Loucy (cell line): Measurements from ENCODE around the gene S1PR1.
A peak's percentile ranks its signal among the peaks of the same experiment; 100 is the strongest.

Experiments
- H2AFZ ChIP-seq: fragments of 200-600 bp; sonication (generic); 2 replicates; pipeline ENCODE4 v1.6.0; 2016; ENCODE audit warnings: antibody characterized with exemption, mild to moderate bottlenecking, low read length, moderate library complexity
- H3F3A ChIP-seq: fragments of 200-600 bp; 2 replicates; pipeline ENCODE4 v1.6.0; 2016; ENCODE audit warnings: antibody characterized with exemption, low read depth, mild to moderate bottlenecking
- H3K27me3 ChIP-seq: fragments of 200-600 bp; sonication (generic); 2 replicates; pipeline ENCODE4 v1.6.1; 2014; ENCODE audit warnings: low read length, mild to moderate bottlenecking; ENCODE audit not compliant: insufficient read depth, poor library complexity, severe bottlenecking
- H3K36me3 ChIP-seq: fragments of 200-600 bp; sonication (generic); 2 replicates; pipeline ENCODE4 v1.6.1; 2016; ENCODE audit warnings: low read length; ENCODE audit not compliant: insufficient read depth
- H3K4me1 ChIP-seq: fragments of 200-600 bp; sonication (generic); 2 replicates; pipeline ENCODE4 v1.5.1; 2014; ENCODE audit warnings: low read length, mild to moderate bottlenecking; ENCODE audit not compliant: insufficient read depth, poor library complexity, severe bottlenecking
- H3K4me2 ChIP-seq: fragments of 200-600 bp; sonication (generic); 2 replicates; pipeline ENCODE4 v1.6.0; 2014; ENCODE audit warnings: antibody characterized with exemption, low read length, low read depth, mild to moderate bottlenecking; ENCODE audit not compliant: poor library complexity, severe bottlenecking
- H3K4me3 ChIP-seq: fragments of 200-600 bp; sonication (generic); 2 replicates; pipeline ENCODE4 v1.5.1; 2014; ENCODE audit warnings: low read length, mild to moderate bottlenecking, mixed read lengths; ENCODE audit not compliant: poor library complexity, severe bottlenecking
- H3K79me2 ChIP-seq: fragments of 200-600 bp; sonication (generic); 2 replicates; pipeline ENCODE4 v1.6.1; 2014; ENCODE audit warnings: low read length; ENCODE audit not compliant: insufficient read depth
- H3K9ac ChIP-seq: fragments of 200-600 bp; sonication (generic); 2 replicates; pipeline ENCODE4 v1.6.0; 2014; ENCODE audit warnings: mild to moderate bottlenecking, low read depth, low read length, moderate library complexity; ENCODE audit not compliant: poor library complexity, severe bottlenecking
- H3K9me2 ChIP-seq: fragments of 200-600 bp; sonication (generic); replicated peaks from 2 replicates; pipeline ENCODE4 v1.6.1; 2016; ENCODE audit warnings: low read depth, low read length, mixed read lengths
- H3K9me3 ChIP-seq: fragments of 200-600 bp; sonication (generic); 2 replicates; pipeline ENCODE4 v1.6.1; 2014; ENCODE audit warnings: mild to moderate bottlenecking, antibody characterized with exemption, low read length, low read depth; ENCODE audit not compliant: insufficient read depth
- H4K20me1 ChIP-seq: fragments of 200-600 bp; sonication (generic); 2 replicates; pipeline ENCODE4 v1.6.0; 2014; ENCODE audit warnings: antibody characterized with exemption, low read length, mild to moderate bottlenecking; ENCODE audit not compliant: insufficient read depth, poor library complexity, severe bottlenecking
- EZH2phosphoT487 ChIP-seq: fragments of 200-600 bp; IDR thresholded peaks from 2 replicates; pipeline ENCODE4 v1.6.1; 2018; ENCODE audit warnings: antibody characterized with exemption, mild to moderate bottlenecking, moderate library complexity, borderline replicate concordance
- TF ChIP-seq, protein P1 (sequence below): fragments of 200-600 bp; sonication (generic); conservative IDR thresholded peaks from 2 replicates; pipeline ENCODE4 v1.5.1; 2014; ENCODE audit warnings: mild to moderate bottlenecking, antibody characterized with exemption, low read length

Gene S1PR1

DNA sequence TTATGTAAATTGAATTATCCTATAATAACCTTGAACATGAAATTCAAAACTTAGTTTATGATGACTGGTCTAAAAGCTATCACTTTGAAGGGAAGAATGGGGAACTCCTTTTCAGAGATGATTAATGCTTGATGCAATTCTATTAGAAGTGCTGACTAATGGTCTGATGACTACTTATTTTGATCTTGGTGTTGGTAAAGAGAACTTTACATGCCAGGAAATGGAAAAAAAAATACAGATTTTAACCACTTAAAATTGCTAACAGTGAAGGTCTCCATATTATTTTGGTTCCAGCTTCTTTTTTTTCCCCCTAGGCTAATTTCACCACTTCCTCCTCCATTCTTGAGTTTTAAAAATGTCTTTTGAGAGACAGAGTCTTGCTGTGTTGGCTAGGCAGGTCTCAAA lies 22.9 kb downstream of the S1PR1 start:
- Histone ChIP-seq H2AFZ (peak overlapping the region; percentile 11; the same call in 1 of the 2 replicates), H3K27me3 (no peaks in the 10 kb centered on the region), H3K9me3 (no peaks in the 10 kb centered on the region), H3K9me2 (no peaks in the 10 kb centered on the region), H3K4me3 (no peak overlapping the region), H4K20me1 (no peaks in the 10 kb centered on the region), H3K4me2 (peak overlapping the region; percentile 19), H3F3A (peaks cover 27% of the 10 kb centered on the region), H3K4me1 (peaks cover 66% of the 10 kb centered on the region), H3K9ac (no peak overlapping the region), H3K36me3 (no peaks in the 10 kb centered on the region), H3K79me2 (no peaks in the 10 kb centered on the region)
- no peak for TF ChIP-seq EZH2phosphoT487

DNA sequence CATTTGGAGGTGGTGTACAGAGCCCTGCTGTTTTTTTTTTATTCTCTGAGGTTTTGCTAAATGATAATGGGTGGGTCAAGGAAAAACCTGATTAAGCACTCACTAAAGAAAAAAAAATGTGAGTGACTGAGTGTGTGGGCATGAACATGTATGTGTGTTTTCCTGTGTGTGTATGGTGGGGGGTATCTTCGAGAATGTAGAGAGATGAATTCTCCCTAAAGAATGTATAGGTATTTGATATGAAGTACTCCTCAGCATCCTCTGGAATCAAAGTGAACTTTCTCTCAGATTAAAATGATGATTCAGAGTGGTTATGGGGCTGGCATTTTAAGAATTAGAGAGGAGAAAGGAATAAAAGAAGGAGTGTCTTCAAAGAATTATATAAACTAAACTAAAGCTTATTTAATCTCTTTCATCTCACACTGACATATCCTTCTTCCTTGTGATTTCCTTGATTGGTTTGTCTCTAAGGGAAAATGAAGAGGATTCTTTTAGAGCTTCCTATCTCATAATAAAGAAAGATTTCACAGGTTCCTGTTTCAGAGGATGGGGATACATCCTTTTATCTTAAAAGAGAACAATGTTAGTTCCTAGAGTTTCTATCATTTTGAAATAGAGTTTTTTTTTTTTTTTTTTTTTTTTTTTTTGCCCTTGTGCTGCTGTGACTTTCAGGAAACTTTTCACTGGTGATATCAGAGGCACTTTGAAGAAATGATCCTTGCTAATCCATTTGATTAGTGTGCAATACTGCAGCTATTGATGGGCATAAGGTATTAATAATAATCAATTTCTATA lies 23.9 kb downstream of the S1PR1 start:
- no peak overlapping the region for H3K4me3 ChIP-seq
- H3F3A ChIP-seq: peaks cover 27% of the 10 kb centered on the region
- H3K27me3 ChIP-seq: no peaks in the 10 kb centered on the region
- no peaks in the 10 kb centered on the region for H3K9me3 ChIP-seq
- no peaks in the 10 kb centered on the region for H3K36me3 ChIP-seq
- no peak overlapping the region for H2AFZ ChIP-seq
- peak overlapping the region; percentile 19 for H3K4me2 ChIP-seq
- no peak for TF ChIP-seq EZH2phosphoT487
- TF ChIP-seq, protein P1, sequence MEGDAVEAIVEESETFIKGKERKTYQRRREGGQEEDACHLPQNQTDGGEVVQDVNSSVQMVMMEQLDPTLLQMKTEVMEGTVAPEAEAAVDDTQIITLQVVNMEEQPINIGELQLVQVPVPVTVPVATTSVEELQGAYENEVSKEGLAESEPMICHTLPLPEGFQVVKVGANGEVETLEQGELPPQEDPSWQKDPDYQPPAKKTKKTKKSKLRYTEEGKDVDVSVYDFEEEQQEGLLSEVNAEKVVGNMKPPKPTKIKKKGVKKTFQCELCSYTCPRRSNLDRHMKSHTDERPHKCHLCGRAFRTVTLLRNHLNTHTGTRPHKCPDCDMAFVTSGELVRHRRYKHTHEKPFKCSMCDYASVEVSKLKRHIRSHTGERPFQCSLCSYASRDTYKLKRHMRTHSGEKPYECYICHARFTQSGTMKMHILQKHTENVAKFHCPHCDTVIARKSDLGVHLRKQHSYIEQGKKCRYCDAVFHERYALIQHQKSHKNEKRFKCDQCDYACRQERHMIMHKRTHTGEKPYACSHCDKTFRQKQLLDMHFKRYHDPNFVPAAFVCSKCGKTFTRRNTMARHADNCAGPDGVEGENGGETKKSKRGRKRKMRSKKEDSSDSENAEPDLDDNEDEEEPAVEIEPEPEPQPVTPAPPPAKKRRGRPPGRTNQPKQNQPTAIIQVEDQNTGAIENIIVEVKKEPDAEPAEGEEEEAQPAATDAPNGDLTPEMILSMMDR: no peak
- H4K20me1 ChIP-seq: no peaks in the 10 kb centered on the region
- H3K9ac ChIP-seq: no peak overlapping the region
- peaks cover 70% of the 10 kb centered on the region for H3K4me1 ChIP-seq
- no peaks in the 10 kb centered on the region for H3K9me2 ChIP-seq
- no peaks in the 10 kb centered on the region for H3K79me2 ChIP-seq

DNA sequence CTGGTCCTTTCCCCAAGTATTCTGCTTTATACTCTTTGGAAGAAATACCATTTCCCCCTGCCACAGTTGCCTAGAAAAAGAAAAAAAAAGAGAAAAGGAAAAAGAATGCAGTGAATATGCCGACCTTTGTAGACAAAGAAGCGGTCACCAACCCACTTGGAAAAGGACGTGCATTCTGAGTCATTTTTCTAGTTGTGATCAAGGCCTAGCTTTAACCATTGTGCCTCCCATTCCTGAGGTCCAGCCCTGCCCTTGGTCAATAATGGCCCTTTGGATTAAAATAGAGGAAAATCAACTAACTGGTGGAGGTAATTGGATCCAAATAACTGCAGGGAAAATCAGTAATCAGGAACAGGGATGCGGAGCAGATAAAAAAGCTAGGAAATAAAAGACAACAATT lies 24.8 kb downstream of the S1PR1 start:
- peak overlapping the region; percentile 30; the same call in 1 of the 2 replicates for H2AFZ ChIP-seq
- H3K4me3 ChIP-seq: no peak overlapping the region
- peaks cover 70% of the 10 kb centered on the region for H3K4me1 ChIP-seq
- H3K79me2 ChIP-seq: no peaks in the 10 kb centered on the region
- no peak for TF ChIP-seq EZH2phosphoT487
- TF ChIP-seq, protein P1: no peak
- no peaks in the 10 kb centered on the region for H3K9me2 ChIP-seq
- H3K36me3 ChIP-seq: no peaks in the 10 kb centered on the region
- no peak overlapping the region for H3K4me2 ChIP-seq
- no peak overlapping the region for H3K9ac ChIP-seq
- H3K9me3 ChIP-seq: no peaks in the 10 kb centered on the region
- H4K20me1 ChIP-seq: no peaks in the 10 kb centered on the region
- no peaks in the 10 kb centered on the region for H3K27me3 ChIP-seq
- H3F3A ChIP-seq: peaks cover 27% of the 10 kb centered on the region
